Measurements from ENCODE around the gene CEP152.

CEP152 gene

GRCh38 chr15:48702569-48703236 lies 108.2 kb downstream of the CEP152 start:
- no peak for DNase-seq

GRCh38 chr15:48696627-48697312 lies 114.1 kb downstream of the CEP152 start:
- no peak for DNase-seq

- DNase-seq = no peak
Observed at GRCh38 chr15:48695827-48696573, 114.9 kb downstream of the CEP152 start.

GRCh38 chr15:48695088-48695826 lies 115.6 kb downstream of the CEP152 start:
- DNase-seq = no peak

- DNase-seq = no peak
Observed at GRCh38 chr15:48693484-48693883, 117.4 kb downstream of the CEP152 start.

- no peak for DNase-seq
Observed at GRCh38 chr15:48688493-48688892, 122.4 kb downstream of the CEP152 start.
